ENCODE measurements around the gene CCDC40.

DNA sequence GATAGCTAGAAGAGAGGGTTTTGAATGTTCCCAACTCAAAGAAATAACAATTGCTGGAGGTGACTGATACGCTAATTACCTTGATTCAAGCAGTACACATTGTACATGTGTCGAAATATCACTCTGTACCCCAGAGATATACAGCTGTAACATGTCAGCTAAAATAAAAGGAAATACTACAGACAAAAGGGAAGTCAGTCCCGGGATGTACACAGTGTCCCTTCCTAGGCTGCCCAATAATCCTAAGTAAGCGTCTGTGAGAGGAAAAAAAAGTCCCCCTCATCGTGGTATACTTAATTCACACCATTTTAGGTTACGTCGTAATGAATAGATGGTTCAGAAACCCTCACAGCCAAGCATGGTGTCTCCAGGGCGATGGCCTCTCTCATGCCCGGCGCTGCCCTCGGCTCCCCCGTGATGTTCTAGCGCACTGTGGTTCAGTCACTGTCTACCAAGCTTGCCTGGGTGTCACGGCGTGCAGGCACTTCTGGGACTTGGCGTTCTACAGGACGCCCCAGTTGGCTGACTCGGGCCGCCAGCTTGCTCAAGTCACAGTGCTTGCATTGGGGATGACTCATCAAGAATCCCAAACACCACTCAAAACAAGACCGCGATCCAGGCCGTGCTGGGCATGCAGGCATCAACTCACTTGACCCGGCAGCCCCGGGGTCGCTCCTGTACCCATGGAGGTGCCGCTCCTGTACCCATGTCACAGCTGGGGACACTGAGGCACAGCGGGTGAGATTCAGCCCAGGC, 27.6 kb downstream of the CCDC40 start:
- TF ChIP-seq, protein P1, sequence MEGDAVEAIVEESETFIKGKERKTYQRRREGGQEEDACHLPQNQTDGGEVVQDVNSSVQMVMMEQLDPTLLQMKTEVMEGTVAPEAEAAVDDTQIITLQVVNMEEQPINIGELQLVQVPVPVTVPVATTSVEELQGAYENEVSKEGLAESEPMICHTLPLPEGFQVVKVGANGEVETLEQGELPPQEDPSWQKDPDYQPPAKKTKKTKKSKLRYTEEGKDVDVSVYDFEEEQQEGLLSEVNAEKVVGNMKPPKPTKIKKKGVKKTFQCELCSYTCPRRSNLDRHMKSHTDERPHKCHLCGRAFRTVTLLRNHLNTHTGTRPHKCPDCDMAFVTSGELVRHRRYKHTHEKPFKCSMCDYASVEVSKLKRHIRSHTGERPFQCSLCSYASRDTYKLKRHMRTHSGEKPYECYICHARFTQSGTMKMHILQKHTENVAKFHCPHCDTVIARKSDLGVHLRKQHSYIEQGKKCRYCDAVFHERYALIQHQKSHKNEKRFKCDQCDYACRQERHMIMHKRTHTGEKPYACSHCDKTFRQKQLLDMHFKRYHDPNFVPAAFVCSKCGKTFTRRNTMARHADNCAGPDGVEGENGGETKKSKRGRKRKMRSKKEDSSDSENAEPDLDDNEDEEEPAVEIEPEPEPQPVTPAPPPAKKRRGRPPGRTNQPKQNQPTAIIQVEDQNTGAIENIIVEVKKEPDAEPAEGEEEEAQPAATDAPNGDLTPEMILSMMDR (conservative IDR thresholded peaks at IDR 0.05 in 1 of 2, IDR thresholded peaks at IDR 0.05 in 1 of 2; ENCODE audit: extremely low read depth in 1 of 2, insufficient read depth in 1 of 2, low read depth in 1 of 2, low read length in 2 of 2): no peak
- no peak for TF ChIP-seq EZH2 (IDR thresholded peaks at IDR 0.05; ENCODE audit: borderline replicate concordance, low read length)
